OCI-LY7 (cell line): ENCODE results near the gene ZNF205. TPM values are rescaled to one million over a fixed set of nuclear protein-coding genes. Genes with fewer than 3 reads are reported as not detected.

Experiments used
- BruUV-seq: library from RNA; stranded (reverse); fragments of 400-500 nt; replicated peaks from 2 replicates; lab custom pipeline; 2021; lab: Mats Ljungman, UMichigan
- CTCF ChIA-PET: fragments of 300-600 bp; sonication (Branson Sonifier 250); formaldehyde crosslinking; loops from one replicate; lab custom pipeline; 2022; ENCODE audit warnings: antibody characterized with exemption; ENCODE audit not compliant: unreplicated experiment; lab: Charles Lee
- POLR2A ChIA-PET: fragments of 300-600 bp; sonication (Branson Sonifier 250); formaldehyde crosslinking; loops from one replicate; lab custom pipeline; 2022; ENCODE audit warnings: antibody characterized with exemption; lab: Charles Lee
- DNase-seq: peaks from one replicate; pipeline ENCODE4 v3.0.0-alpha.2; 2015; ENCODE audit warnings: low spot score
- H2AFZ ChIP-seq: fragments of 200-600 bp; sonication (generic), shearing (Covaris generic); 2 replicates; pipeline ENCODE4 v1.6.1; 2014; ENCODE audit warnings: mild to moderate bottlenecking, antibody characterized with exemption, low read length, moderate library complexity
- H3K27ac ChIP-seq: fragments of 200-600 bp; sonication (generic); 2 replicates; pipeline ENCODE4 v1.5.1; 2014; ENCODE audit warnings: mixed run types, low read depth, mild to moderate bottlenecking, moderate library complexity, low read length, inconsistent platforms; ENCODE audit not compliant: poor library complexity, severe bottlenecking
- H3K36me3 ChIP-seq: fragments of 200-600 bp; sonication (generic); 2 replicates; pipeline ENCODE4 v1.6.1; 2014; ENCODE audit warnings: mild to moderate bottlenecking, antibody characterized with exemption, low read length, moderate library complexity, mixed read lengths; ENCODE audit not compliant: insufficient read depth
- H3K4me1 ChIP-seq: fragments of 200-600 bp; sonication (generic); 2 replicates; pipeline ENCODE4 v1.5.1; 2014; ENCODE audit warnings: mild to moderate bottlenecking, low read length; ENCODE audit not compliant: insufficient read depth, poor library complexity, severe bottlenecking
- H3K4me2 ChIP-seq: fragments of 200-600 bp; sonication (generic); 2 replicates; pipeline ENCODE4 v1.6.1; 2014; ENCODE audit warnings: mild to moderate bottlenecking, low read length
- H3K4me3 ChIP-seq: fragments of 200-600 bp; sonication (generic); 2 replicates; pipeline ENCODE4 v1.5.1; 2014; ENCODE audit warnings: mild to moderate bottlenecking, low read depth, low read length; ENCODE audit not compliant: poor library complexity, severe bottlenecking
- H3K79me2 ChIP-seq: fragments of 200-600 bp; sonication (generic); 2 replicates; pipeline ENCODE4 v1.6.1; 2016; ENCODE audit warnings: low read depth, mild to moderate bottlenecking, low read length, moderate library complexity, mixed read lengths; ENCODE audit not compliant: insufficient read depth
- H3K9me2 ChIP-seq: fragments of 200-600 bp; sonication (generic); 2 replicates; pipeline ENCODE4 v1.6.1; 2016; ENCODE audit warnings: mild to moderate bottlenecking, low read length, mixed read lengths; ENCODE audit not compliant: insufficient read depth
- H3K9me3 ChIP-seq: fragments of 200-600 bp; sonication (generic); 2 replicates; pipeline ENCODE4 v1.6.1; 2014; ENCODE audit warnings: mild to moderate bottlenecking, mixed run types, low read length, mixed read lengths
- H4K20me1 ChIP-seq: fragments of 200-600 bp; sonication (generic); 2 replicates; pipeline ENCODE4 v1.6.1; 2014; ENCODE audit warnings: mild to moderate bottlenecking, antibody characterized with exemption, low read length, moderate library complexity, mixed read lengths; ENCODE audit not compliant: insufficient read depth
- EZH2phosphoT487 ChIP-seq: fragments of 200-600 bp; sonication (generic); IDR thresholded peaks from 2 replicates; pipeline ENCODE4 v1.6.1; 2018; ENCODE audit warnings: low read depth, borderline replicate concordance, mild to moderate bottlenecking, mixed run types, antibody characterized with exemption, low read length, moderate library complexity, mixed read lengths
- intact Hi-C: fragments of 100-400 bp; cut with micrococcal nuclease; formaldehyde crosslinking; loops from one replicate; pipeline ENCODE4 v1.10.0; 2022; ENCODE audit not compliant: unreplicated experiment
- total RNA-seq, 2 experiments: library from RNA; depleted of rRNA in 1 of 2; stranded (reverse); fragments of >200 nt in 1 of 2; shearing (Covaris generic) in 1 of 2; gene quantifications; 2 replicates each; pipeline ENCODE4 v1.2.3, GENCODE V29; 2014 to 2022
- TF ChIP-seq, protein P1 (sequence below): fragments of 200-600 bp; sonication (generic); conservative IDR thresholded peaks from 2 replicates; pipeline ENCODE4 v1.5.1; 2014; ENCODE audit warnings: mild to moderate bottlenecking, antibody characterized with exemption, low read length, moderate library complexity, mixed read lengths

The ZNF205 gene
- total RNA-seq, 2 experiments from 2014 or later: 0.30 to 1.2 TPM

DNA sequence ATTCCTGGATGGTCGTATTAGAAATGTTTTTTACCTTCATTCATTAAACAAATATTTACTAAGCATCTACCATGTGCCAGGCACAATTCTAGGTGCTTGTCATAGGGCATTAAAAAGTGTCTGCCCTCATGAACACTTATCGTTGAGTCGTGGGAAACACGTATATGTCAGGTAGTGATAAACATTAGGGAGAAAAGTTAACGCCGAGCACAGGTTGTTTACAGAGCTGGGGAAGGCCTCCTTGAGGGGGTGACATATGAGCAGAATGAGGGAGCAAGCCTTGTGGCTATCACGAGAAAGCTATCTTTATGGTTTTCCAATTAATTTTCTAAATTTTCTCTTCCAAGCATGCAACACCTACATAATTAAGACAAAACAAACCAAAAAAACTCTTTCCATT lies 21.5 kb downstream of the ZNF205 start:
- intact Hi-C loops: no loop called here
- Histone ChIP-seq H2AFZ (no peak overlapping the region), H3K36me3 (peaks cover 33% of the 10 kb centered on the region), H3K27ac (peak overlapping the region; percentile 71), H3K9me3 (no peaks in the 10 kb centered on the region), H3K9me2 (no peaks in the 10 kb centered on the region), H3K4me1 (peaks cover 18% of the 10 kb centered on the region), H3K79me2 (peaks cover 39% of the 10 kb centered on the region), H3K4me2 (peak overlapping the region; percentile 98), H3K4me3 (peak overlapping the region; percentile 79), H4K20me1 (0 out of 2 replicates have a peak, but pooled peaks cover 9% of the 10 kb centered on the region)
- TF ChIP-seq, protein P1, sequence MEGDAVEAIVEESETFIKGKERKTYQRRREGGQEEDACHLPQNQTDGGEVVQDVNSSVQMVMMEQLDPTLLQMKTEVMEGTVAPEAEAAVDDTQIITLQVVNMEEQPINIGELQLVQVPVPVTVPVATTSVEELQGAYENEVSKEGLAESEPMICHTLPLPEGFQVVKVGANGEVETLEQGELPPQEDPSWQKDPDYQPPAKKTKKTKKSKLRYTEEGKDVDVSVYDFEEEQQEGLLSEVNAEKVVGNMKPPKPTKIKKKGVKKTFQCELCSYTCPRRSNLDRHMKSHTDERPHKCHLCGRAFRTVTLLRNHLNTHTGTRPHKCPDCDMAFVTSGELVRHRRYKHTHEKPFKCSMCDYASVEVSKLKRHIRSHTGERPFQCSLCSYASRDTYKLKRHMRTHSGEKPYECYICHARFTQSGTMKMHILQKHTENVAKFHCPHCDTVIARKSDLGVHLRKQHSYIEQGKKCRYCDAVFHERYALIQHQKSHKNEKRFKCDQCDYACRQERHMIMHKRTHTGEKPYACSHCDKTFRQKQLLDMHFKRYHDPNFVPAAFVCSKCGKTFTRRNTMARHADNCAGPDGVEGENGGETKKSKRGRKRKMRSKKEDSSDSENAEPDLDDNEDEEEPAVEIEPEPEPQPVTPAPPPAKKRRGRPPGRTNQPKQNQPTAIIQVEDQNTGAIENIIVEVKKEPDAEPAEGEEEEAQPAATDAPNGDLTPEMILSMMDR: no peak
- TF ChIP-seq EZH2phosphoT487: no peak
- POLR2A ChIA-PET: interaction anchor here (1.3 to 2.1 kb wide), 3 partner anchors 17 to 40 kb away, joined by 3 to 9 read pairs (median 4); no protein-coding TSS in a partner anchor
- no TSS peak for BruUV-seq
- no peak for DNase-seq
- CTCF ChIA-PET: no interaction called here

DNA sequence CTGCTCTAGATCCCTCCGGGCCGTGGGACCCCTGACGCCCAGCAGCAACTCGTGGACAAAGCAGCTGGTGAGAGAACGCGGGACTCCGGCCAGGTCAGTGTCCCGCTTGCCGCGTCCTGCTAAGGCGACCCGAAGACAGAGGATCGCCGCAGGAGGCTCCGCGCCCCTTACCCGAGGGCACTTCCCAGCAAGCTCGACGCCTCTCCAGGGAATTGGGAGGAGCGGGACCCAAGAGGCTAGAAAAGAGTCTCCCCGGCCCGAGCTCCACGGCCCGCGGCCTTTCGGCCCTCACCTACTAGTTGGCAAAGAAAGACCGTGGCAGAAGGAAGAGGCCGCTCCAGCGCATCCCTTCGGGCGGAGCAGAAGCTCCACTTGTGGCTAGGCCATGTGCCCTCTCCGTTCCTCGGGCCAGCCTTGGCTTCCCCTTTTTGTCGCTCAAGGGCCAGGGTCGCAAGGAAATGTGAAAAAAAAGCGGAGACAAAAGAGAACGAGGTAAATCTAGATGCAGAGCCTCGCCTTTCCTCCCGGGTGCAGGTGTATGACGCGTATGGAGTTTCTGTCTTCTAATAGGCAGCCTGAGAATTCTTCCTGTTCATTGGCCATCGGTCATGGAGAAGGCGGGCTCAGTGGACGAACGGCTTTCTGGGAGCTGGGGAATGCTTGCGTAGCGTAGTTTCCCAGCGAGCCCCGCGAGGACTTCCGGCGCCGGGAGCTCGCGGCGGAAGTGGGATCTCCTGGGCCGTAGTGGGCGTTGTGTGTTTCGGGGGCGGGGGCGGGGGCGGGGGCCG lies 22.1 kb downstream of the ZNF205 start, which contains the start of gene ZNF213:
TSS of gene ZNF213 (plus strand) at position 692 of the 788 bp plus-strand sequence. CDS start 2,252 bp downstream, outside the sequence.
- H4K20me1 ChIP-seq: 0 out of 2 replicates have a peak, but pooled peaks cover 9% of the 10 kb centered on the region
- H3K79me2 ChIP-seq: peaks cover 39% of the 10 kb centered on the region
- ChIA-PET POLR2A (interaction anchor here (0.5 to 2.1 kb wide), 9 partner anchors 14 to 443 kb away, joined by 3 to 11 read pairs (median 4); partner anchors contain the start of gene HCFC1R1), CTCF (interaction anchor here (0.6 kb wide), 1 partner anchor 75 kb away, joined by 3 read pairs; no protein-coding TSS in a partner anchor)
- peak; percentile 98 for DNase-seq
- peak within 1 kb of the TSS; percentile 58 for H2AFZ ChIP-seq
- H3K36me3 ChIP-seq: peaks cover 27% of the 10 kb centered on the region
- no peaks in the 10 kb centered on the region for H3K9me3 ChIP-seq
- H3K4me1 ChIP-seq: peaks cover 13% of the 10 kb centered on the region
- H3K27ac ChIP-seq: peak within 1 kb of the TSS; percentile 71
- TSS peak; percentile 81 for BruUV-seq
- no peaks in the 10 kb centered on the region for H3K9me2 ChIP-seq
- peak within 1 kb of the TSS; percentile 98 for H3K4me2 ChIP-seq
- intact Hi-C loops: loop anchor here (1.0 kb wide), 1 partner anchor 16 kb away; no protein-coding TSS in a partner anchor
- peak within 1 kb of the TSS; percentile 79 for H3K4me3 ChIP-seq
- no peak for TF ChIP-seq EZH2phosphoT487
- TF ChIP-seq, protein P1: no peak
